T-helper 1 cell (primary cell): Measurements from ENCODE around the gene CFAP45.

Experiments used
- DNase-seq, 5 donors: peaks; one replicate each; pipeline ENCODE4 v3.0.0-alpha.2; 2012 to 2020

Gene CFAP45

DNA sequence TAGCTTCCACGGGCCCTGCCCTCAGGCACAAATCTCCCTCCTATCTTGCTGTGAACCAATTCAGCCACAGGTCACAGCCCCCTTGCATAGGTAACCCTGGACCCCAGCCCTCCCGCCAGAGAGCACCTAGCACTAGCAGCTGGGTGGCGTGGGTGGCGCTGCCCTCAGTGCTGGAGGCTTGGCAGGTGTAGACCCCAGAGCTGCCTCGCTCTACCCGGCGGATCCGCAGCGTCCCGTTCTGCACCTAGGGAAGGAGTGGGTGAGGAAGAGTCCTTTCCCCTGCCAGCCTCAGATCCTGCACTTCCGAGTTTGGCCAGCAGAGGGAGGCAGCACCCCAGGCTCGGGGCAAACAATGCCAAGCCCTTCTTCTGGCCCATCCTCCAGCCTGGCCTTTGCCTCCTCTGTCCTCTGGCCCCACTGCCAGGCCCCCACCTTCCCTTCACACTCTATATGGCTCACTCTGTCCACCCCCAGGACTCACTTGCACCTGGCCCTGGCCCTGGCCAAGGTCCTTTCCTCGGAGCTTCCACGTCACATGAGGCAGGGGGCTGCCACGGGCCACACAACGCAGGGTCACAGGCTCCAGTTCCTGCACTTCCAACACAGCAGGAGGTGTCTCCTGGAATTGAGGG is 36.4 kb upstream of the CFAP45 start:
- DNase-seq: peak; percentile 56 to 81 (median 64)

DNA sequence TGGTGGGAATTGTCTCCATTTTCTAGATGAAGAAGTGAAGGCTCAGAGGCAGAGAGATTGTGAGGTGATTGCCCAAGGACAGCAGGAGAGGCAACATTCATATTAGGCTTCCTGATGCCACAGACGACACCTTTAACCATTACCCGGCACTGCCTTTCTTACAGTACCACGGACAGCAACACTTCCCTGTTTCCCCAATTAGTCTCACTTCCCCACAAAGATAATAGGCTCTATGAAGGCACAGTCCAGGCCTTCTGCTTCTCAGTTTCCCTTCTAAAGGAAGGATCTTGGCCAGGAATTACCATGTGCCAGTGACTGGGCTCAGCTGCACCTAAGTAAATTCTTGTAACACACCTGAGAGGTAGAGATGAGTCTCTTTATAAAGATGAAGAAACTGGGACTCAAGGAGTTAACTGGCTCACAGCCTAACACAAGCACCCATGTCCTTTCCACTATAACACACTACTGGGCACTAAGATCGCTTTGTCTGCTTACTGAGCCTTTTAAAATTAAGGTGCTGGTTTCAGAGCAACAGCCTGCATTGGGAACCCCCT is 35.8 kb upstream of the CFAP45 start:
- DNase-seq: no peak

DNA sequence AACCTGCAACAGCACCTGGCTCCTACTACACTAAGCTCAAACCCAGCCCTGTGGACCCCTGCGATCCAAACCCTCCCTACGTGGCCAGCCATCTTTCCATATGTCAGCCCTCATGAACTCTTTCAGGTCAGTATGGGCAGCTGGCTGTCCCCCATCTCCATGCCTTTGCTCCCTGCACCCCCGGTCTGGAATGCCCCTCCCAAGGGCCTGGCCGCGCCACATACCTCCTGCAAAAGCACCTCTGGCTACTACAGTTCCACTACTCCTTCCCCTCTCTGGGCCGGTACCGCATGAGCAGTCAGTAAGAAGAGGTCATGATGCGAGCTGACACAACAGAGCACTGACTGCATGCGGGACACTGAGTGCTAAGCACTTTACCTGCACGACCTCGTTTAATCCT is 35.3 kb upstream of the CFAP45 start:
- no peak for DNase-seq

DNA sequence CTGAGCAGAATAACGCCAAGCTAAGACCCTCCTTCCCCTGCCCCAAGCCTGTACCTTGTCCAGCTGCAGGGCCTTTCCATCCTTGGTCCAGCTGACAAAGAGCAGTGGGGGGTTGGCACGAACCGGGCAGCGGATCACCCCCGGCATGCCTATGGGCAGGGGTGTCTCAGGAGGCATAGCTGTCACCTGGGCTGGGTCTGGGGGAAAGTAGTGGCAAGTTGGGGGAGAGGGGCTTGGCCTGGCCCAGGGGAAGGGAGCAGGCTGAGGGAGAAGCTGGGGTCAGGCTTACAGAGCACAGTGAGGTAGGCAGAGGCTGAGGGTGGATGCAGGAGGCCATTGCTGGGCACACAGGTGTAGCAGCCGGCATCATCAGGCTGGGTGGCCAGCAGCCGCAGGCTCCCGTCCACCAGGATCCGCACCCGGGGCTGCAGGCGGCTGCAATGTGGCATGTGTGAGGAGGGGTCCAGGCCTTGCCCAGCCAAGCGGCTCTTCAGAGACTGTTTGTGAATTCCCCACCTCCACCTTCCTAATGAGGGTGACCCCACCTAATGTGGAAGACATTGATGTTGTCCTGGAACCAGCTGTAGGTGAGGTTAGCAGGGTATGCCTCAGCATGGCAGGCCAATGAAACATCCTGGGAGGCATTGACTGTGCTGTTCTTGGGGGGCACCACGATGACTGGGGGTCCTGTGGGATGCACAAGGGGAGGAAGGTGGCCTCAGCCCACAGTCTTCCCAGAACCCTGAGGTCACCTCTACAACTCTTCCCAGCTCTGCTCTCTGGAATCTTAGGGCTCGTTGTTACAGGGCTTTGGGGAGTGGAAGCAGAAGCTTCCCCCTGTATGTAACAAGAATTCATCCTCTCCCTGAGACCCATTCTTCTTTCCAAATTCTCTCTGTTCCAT is 34.4 kb upstream of the CFAP45 start:
- DNase-seq: no peak

- DNase-seq: no peak
Observed at GRCh38 chr1:159933347-159933746, 33.4 kb upstream of the CFAP45 start.

DNA sequence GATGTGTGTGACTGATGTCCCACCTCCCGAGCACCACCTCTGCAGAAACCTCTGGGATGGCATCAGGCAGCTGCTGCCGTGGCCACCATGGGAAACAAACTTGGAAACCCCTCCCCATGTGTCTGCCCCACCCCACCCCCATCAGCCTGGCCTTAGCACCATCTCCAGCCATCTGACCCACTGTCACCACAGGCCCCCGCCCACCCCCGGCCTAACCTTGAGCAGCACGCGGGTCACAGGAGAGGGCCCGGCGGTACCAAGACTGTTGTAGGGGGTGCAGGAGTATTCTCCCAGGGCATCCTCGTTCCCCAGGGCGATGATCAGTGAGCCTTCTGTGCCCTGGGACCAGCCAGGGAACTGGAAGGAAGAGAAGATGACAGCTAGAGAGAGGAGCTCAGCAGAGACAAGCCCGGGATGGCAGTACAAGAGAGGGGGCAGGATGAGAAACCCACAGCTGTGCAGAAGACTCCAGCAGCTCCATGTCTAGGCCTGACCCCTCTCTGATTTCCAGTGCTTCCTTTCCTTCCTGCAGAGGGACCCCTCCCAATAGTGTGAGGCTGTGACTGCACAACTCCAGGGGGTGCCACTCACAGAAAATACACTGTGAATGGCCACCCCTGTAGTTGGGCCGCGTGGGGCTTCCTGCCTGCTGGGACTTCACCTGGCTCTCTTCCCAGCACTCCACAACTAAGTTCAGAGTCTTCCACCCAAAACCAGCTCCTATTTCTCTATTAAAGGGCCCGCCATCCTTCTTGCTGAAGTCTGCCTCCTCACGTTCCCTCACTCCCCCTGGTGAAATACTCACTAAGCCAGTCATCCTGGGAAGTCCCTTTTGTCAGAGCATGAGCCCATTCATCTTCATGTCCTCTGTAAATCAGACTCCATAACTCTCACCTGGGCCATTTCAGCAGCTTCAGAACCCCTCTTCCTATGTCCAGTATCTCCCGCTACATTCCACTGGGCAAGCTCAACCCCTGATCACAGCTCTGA is 32.6 kb upstream of the CFAP45 start:
- DNase-seq: no peak

DNA sequence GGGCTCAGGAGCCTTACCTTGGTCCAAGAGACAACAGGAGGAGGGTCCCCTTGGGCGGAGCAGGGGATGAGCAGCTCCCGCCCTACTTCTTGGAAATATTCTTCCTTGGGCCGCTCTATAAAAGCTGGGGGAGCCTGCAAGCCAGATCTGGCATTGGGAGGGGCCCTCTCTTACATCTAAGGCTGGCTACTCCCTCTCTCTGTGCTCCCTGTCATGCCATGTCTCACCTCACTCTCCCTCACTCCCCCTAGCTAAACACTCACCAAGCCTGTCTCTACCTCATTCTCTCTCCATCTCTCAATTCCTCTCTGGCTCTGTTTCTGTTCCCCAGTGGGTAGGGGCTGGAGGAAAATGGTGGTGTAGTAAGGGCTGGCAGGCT is 31.8 kb upstream of the CFAP45 start:
- DNase-seq: no peak

GRCh38 chr1:159931101-159931794 is 31.3 kb upstream of the CFAP45 start:
- DNase-seq: no peak

GRCh38 chr1:159930634-159931033 is 30.7 kb upstream of the CFAP45 start:
- DNase-seq: no peak

- no peak for DNase-seq
Observed at GRCh38 chr1:159930216-159930615, 30.3 kb upstream of the CFAP45 start.

GRCh38 chr1:159929155-159930051 is 29.4 kb upstream of the CFAP45 start:
- DNase-seq: no peak

- no peak for DNase-seq
Observed at GRCh38 chr1:159928491-159929050, 28.6 kb upstream of the CFAP45 start.

DNA sequence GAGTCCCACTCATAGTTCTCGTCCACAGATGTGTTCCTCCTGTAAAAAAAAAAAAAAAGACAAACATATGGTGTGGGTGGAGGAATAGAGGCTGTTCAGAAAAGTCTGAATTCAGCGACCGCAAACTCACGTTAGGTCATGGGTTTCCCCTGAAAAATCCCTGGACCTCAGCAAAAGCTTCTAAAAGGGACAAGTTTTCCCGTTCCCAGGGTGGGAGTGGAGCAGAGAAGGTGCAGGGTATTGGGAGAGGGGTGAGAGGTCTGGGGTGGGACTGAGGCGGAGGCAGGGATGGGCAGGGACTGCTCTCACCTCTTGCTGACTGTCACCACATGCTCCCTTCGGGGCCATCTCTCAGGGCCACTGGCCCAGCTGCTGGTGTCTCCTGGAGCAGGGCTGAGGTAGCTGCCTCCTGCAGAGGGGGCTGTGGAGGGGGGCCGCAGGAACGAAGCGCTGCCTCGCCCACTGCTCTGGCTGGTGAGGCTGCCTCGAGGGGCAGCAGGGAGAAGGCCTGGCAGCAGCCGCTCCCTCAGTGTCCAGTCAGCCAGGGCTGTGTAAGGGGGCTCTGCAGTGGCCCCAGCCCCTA is 28.0 kb upstream of the CFAP45 start:
- DNase-seq: no peak

- DNase-seq: no peak
Observed at GRCh38 chr1:159927211-159927848, 27.4 kb upstream of the CFAP45 start.

- DNase-seq: no peak
Observed at GRCh38 chr1:159925719-159926078, 25.7 kb upstream of the CFAP45 start.

DNA sequence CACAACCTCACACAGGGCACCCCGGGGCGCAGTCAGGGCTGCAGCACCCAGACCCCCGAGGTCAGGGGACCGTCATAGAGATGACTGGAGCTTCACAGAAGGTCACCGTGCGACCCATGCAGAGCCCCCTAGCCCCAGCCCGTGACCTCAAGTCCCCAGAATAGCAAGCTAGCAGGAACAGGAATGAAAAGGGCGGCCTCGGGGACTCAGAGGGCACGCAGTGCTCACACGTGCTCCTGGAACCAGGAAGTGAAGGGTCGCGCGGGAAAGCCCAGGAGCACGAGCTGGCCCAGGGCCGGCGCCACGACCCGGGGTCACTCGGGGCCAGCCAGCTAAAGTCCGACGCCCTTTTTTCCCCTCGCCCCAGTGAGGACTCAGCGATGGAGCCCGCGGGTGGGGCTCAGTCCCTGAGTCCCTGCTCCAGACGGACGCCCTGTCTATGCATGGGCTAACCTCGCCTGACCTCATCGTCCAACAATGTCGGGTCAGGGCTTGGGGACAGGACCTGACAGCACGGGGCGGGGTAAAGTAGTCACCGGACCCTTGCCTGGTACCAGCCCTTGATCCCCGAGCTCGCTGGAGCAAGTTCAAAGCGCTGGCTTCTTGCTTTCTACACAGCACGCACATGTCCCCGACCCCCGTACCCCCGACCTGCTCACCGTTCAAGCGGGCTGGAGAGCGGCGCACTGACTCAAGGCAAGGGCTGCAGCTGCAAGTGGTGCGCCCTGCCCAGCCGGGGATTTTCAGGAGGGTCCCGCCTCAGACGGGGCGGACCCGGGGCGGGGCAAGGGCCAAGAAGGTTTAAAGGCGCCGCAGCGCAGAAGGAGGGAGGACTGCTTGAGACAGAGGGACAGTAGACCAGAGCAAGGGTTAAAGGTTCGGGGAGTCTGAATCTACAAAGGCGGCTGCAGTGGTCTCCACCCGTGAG is 25.1 kb upstream of the CFAP45 start, which contains the start of gene TAGLN2:
TSS of gene TAGLN2 (minus strand) at position 717 of the 928 bp plus-strand sequence. CDS start 4,998 bp downstream, outside the sequence.
- peak; percentile 72 to 90 (median 83) for DNase-seq

DNA sequence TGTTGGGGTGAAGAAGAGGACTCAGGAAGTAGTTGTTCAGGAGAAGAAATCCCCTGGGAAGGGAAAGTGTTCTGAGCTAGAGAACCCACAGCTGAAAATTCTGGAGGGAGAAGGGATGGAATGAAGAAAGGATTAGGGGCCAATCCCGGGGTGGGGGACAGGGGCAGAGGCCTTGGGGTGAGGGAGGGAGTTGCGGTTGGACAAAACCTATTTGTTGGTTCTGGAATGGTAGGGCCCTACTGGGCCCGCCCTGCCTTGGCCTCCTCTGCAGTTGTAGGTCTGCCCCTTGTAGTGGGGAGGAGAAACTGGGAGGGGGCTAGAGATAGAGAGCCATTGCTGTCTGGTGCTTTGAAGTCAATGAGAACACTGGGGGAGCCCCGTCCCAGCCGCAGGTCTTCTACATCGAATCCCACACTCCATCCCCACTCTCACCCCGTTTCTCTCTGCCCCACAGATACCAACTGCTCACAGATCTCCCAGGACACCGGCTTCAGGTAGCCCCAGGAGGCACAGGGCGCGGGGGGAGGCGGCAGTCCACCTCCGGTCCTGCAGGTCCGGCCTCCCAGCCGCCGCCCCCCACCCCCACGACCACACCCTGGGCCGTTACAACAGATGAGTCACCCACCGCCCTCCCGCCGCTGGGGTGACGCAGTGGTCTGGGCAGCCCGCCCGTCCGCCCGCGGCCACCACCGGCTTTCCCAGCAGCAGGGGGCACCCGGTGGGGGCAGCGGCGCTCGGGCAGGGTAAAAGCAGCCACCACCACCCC is 24.2 kb upstream of the CFAP45 start:
- DNase-seq: peak; percentile 54 to 72 (median 66)
